GM18499 (cell line): Measurements from ENCODE around the gene ASPSCR1.

Source experiments
- ATAC-seq: cut with Tn5 transposase; IDR thresholded peaks from one replicate; pipeline ENCODE4 v1.9.1; 2021; ENCODE audit warnings: moderate number of reproducible peaks; ENCODE audit not compliant: insufficient read depth, unreplicated experiment

ASPSCR1 gene

DNA sequence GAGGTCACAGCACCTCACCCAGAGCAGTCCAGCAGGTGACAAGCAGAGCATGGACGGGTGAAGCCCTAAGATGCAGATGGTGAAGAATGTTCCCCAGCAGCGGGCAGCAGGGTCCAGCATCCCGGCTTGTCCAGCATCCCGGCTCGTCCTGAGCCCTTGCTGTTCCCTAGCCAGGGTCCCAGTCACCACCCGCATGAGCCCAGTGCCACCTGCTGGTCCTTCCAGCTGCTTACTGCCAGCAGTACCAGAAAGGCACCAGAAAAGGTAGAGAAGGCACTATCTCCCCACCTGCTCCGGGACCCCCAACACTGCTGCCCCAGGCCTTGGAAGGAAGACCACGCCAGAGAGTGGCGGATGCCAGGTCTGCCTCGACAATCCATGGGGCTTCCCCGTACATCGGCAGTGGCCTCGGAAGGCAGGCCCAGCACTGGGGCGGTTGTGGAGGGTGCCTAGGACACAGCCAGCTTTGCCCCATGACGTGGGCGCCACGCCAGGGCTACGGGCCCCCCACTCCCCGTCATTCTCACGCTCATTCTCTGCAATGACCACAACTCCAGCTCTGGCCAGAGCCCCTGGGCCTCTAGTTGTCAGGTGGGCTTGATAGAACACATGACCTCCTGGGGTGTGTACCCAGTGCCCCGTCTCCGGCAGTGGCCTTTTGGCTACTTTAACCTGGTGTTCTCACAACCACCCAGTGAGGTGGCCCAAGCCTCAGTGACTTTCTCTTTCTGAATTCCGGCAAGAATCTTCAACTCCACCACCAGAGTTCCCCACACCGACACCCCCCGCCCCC, 43.9 kb downstream of the ASPSCR1 start:
- ATAC-seq: no peak

DNA sequence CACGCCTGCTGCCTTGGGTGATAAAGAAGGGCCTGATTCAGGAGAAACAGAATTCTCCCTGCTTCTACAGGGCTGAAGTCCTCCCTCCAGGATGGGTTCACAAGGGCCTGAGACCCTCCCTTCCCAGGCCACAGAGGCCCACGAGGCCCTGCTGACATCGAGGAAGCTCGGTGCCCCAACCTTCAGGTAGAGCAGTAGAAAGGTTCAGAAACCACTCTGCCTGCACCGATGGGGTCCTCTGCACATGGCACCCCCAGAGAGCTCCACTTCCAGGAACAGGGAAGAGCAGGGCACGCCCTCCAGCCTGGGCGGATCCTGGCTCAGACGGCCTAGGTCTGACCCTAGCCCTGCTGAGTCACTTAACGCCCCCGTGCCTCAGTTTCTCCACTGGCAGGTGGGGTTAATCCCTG, 44.5 kb downstream of the ASPSCR1 start:
- no peak for ATAC-seq

DNA sequence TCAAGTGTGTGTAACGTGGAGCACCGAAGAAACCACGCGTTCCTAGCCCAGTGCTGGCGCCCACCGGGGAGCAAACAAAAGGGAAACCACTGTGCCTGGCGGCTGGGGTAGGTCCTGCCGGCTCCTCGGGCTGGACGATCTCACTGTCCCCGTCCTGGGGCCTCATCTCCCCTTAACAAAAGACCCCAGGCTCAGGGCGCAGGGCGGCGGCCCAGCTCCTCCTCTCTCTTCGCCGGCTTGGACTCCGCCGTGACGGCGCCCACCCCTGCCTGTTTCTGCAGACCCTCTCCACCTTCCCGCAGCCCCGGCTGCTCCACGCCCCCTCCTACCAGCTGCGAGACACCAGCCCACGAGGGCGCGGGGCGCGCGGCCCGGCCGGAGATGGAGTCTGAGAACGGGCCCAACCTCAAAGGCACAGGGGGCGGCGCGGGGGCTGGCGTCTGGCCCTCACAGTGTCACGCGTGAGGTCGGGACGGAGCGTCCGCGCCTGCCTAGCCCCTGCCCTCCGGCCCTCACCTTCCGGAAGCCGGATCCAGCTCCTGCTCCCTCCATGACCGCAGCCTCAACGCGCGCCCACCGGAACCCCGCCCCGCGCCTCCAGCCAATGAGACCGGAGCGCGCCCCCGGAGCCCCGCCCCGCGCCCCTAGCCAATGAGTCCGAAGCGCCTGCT, 45.0 kb downstream of the ASPSCR1 start, which contains the start of gene CENPX:
Gene CENPX, minus strand, starts transcription at position 569 of the 671 bp plus-strand sequence. Its CDS starts 17 bp downstream, at position 552.
- peak; percentile 5 for ATAC-seq

DNA sequence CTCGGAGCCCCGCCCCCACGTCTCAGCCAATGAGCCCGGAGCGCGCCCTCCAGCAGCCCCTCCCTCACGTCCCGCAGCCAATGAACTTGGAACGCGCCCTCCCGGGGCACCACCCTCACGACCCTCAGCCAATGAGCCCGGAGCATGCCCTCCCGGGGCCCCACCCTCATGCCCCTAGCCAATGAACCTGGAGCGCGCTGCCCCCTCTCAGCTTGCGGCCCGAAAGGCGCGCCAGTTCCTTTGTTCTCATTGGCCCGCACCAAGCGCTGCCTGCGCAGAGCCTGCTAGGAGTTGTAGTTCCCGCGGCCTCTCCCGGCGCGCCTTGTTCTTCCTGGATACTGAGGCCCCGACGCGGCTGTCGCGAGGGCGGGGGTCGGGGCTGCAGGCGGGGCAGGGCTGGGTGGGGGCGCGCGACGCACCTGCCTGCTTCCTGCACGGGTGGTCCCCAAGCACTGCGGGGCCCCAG, 45.6 kb downstream of the ASPSCR1 start, which contains the start of gene LRRC45:
Gene LRRC45, plus strand, starts transcription at position 325 of the 466 bp plus-strand sequence. CDS start 339 bp downstream, outside the sequence.
- ATAC-seq: peak; percentile 58

DNA sequence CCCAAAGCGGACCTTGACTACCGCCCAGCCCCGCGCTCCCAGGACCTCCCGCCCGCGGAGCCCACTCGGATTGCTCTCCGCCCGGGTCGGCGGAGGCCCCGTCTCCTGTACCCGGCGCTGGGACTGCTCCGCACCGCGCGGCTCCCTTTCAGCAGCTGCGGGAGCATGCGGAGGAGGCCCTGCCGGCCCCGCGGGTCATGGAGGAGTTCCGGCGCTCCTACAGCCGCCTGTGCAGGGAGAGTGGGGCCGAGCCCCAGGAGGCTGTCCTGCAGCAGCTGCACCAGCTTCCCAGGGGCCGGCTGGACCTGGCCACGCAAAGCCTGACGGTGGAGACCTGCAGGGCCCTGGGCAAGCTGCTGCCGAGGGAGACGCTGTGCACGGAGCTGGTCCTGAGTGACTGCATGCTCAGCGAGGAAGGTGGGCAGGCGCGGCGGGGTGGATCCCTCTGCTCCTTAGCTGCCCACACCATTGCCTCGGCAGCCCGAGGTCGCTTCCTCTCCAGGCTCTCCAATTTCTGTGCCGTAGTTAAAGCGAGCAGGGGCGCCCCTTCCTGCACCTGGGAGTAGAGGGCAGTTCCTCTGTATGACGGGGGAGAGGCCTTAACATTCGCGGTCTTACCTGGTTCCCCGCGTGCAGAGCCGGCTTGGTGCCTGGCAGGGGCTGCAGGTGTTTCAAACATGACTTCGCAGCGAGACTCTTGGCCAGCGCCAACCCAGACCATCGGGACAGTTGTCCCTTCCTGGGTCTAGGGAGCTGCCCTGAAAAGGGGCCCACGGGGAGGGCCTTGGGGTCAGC, 46.2 kb downstream of the ASPSCR1 start:
- ATAC-seq: no peak

DNA sequence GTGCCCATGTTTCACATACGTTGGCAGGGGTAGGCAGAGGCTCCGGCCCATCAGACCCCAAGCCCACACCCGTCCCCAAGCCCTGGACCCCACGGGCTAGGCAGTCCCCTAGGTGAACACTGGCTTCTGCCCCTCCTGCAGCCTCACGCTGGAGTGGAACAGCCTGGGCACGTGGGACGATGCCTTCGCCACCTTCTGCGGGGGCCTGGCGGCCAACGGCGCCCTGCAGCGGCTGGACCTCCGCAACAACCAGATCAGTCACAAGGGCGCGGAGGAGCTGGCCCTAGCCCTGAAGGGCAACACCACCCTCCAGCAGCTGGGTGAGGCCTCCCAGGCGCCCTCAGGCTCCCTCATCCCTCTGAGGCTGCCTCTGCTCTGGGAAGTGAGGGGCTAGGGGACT, 47.4 kb downstream of the ASPSCR1 start:
- no peak for ATAC-seq

DNA sequence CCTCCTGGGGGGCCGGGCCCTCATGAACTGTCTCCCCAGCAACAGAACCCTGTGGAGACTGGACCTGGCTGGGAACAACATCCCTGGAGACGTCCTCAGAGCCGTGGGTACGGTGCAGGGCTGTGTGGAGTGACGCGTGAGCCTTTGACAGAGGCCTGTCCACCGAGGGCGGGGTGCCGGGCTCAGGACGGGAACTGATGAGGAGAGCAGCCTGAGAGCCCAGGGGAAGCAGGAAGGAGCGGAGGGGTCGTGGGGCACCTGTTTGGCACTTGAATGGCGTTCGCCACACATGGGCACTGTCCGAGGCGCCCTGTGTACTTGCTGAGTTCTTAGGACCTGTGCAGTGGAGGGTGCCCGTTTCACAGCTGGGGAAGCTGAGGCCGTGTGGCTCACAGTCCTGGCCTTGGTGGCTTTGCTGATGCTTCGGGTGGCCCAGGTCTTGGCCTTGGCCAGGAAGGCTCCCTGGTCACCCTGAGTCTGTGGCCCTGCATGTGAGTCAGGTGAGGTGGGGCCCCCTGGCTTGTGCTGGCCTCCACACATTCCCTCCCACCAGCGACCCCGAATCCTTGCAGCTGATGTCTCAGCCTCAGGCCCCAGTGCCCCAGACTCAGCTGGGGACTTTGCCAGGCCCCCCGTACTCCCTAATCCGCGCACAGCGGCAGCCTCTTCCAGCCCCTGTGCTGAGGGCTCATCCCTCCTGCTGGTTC, 48.1 kb downstream of the ASPSCR1 start:
- no peak for ATAC-seq

DNA sequence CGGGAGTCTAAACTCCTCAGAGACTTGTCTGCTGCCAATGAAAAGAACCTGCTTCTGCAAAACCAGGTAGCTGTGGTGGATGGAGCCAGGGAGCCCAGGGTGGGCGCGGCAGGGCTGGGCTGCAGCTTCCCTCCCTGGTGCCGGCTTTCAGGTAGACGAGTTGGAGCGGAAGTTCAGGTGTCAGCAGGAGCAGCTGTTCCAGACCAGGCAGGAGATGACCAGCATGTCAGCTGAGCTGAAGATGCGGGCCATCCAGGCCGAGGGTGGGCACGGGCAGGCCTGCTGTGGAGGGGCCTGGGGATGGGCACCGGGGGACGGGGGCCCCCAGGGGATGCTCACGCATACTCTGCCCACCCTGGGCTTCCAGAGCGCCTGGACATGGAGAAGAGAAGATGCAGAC, 50.8 kb downstream of the ASPSCR1 start:
- no peak for ATAC-seq

DNA sequence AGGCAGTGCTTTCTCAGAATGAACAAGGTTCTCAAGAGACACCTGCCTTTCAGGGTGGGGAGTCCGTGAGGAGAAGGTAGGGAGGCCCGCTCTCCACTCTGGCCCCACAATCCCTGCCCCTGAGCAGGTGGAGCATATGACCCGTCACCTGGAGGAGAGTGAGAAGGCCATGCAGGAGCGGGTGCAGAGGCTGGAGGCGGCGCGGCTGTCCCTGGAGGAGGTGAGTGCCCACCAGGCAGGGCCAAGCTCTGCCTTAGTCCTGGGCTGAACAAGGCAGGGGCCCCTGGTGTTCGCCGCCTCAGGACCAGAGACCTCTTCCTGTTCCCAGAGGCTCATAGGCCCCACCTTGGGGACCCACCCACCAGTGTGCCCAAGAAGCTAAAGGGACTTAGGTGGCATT, 51.5 kb downstream of the ASPSCR1 start:
- ATAC-seq: no peak

DNA sequence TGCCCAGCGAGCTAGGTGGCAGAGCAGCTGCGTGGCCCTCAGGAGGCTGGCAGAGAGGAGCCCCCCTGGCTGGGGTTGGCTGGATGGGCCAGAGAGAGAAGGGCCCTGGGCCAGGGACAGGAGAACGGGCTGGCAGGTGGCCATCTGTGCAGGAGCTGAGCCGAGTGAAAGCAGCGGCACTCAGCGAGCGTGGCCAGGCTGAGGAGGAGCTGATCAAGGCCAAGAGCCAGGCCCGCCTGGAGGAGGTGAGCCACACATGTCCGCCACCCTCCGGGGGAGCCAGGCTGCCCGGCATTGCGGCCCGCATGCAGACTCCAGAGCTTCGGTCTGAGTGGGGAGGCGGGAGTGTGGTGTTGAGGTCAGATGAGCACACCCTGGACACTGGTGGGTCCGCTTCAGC, 52.0 kb downstream of the ASPSCR1 start:
- no peak for ATAC-seq

DNA sequence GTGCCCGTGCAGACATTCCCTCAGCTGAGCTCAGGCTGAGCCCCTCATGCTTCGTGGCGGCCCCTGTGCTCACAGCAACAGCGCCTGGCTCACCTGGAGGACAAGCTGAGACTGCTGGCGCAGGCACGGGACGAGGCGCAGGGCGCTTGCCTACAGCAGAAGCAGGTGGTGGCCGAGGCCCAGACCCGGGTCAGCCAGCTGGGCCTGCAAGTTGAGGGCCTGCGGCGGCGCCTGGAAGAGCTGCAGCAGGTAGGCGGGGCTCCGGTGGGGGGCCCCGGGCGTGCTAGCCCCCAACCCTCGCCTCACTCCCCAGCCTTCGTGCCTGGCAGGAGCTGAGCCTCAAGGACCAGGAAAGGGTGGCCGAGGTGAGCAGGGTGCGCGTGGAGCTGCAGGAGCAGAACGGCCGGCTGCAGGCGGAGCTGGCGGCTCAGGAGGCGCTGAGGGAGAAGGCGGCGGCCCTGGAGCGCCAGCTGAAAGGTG, 52.6 kb downstream of the ASPSCR1 start:
- no peak for ATAC-seq

DNA sequence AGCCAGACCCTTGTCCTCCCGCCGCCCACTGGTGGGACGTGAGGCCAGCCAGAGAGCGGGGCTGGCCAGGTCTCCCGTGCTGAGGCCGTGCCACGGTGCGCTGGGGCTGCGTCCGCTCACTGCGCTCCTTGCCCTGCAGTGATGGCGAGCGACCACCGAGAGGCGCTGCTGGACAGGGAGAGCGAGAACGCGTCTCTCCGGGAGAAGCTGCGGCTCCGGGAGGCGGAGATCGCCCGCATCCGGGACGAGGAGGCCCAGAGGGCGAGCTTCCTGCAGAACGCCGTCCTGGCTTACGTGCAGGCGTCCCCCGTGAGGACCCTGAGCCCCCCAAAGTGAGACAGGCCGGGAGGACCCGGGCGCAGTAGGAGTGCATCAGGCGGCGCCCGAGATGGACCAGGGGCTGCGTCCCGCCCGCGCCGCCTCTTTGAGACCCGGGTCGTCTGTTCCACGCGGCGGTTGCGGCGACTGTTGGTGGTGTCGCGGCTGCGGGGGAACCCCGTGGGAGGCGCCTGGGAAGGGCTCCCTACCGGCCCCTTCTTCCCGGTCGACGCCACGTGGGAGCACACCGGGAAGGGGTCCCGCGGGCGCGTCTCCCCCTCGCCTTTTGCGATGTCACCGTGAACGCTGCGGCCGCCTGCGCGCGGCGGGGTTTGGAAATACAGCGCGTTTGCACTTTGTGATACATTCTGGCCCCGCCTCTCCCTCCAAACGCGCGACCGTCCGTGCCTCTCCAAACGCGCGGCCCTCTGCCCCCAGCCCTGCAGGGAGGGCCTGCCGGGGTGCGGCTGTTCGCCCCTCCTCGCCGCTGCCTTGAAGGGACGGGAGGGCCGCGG, 53.3 kb downstream of the ASPSCR1 start:
- no peak for ATAC-seq

DNA sequence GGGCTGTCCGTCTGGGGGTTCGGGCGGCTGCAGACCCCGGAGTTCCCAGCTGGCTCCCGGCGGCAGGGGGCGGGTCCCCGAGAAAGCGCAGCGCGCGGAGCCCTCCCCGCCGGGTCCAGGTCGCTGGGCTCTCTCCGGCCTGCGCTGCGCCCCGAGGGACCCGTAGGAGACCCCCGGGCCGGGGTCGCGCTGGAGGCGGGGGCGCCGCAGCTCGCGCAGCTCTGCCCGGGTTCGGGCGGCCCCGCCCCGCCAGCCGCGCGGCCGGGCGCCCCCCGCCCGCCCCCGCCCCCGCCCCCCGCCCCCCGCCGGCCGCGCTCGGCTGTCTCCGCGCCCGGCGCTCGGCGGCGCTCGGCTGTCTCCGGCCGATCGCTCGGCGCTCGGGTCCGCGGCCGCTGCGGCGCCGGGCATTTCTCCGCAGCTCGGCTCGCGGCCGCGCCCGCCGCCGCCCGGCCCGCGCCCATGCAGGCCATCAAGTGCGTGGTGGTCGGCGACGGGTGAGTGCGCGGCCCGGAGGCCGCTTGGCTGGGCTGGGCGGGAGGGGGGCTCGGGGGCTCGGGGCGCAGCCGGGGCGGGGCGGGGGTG, 54.0 kb downstream of the ASPSCR1 start, which contains the start of gene RAC3:
Gene RAC3, plus strand, starts transcription at position 376 of the 582 bp plus-strand sequence. Its CDS starts 84 bp downstream, at position 460.
- no peak for ATAC-seq

DNA sequence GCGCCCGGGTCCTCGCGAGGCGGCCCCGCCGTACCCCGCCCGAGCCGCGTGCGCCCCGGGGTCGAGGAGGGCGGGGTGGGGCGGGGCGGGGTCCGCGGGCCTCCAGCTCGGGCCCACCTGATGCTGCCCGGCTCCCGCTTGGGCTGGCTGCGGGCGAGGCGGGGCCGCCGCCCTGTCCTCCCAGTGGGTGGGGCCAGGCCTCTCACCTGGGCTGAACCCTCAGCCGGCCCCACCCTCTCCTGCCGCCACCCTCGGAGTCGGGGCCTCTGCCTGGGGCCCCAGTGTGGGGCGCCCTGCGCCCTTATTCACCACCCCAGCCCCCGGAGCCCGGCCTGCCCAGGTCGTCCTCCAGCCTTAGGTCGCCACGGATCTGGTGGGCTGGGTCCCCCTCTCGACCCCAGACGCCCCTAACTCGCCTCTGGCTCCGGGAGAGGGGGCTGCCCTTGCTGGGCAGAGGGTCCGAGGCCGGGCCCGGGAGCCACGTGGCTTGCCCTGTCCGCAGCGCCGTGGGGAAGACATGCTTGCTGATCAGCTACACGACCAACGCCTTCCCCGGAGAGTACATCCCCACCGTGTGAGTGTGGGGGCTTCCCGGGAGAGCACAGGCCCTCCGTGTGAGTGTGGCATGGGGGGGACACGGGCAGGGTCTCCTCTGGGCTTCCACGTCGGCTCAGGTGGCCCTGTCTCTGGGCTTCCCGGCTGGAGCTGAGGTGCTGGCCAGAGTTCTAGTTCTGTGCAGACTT, 54.6 kb downstream of the ASPSCR1 start:
- no peak for ATAC-seq

DNA sequence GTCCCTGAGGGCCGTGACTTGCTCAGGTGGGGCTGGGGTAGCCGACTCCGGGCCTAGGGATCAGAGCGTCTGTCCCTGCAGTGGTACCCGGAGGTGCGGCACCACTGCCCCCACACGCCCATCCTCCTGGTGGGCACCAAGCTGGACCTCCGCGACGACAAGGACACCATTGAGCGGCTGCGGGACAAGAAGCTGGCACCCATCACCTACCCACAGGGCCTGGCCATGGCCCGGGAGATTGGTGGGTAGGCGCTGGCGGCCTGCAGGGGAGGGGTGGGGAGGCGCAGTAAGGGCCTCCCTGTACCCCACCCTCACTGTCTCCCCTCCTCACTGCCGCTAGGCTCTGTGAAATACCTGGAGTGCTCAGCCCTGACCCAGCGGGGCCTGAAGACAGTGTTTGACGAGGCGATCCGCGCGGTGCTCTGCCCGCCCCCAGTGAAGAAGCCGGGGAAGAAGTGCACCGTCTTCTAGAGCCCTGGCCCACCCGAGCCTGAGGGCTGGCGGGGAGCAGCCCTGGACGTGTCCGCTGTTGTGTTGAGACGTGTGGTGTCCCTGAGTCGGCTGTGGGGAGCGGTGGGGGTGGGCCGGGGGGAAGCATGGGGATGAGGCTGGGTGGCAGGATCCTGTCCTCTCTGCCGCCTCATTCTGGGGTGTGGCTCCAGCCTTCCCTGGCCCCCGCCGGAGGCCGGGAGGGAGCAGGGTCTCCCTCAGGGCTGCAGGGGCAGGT, 56.1 kb downstream of the ASPSCR1 start:
- ATAC-seq: no peak

DNA sequence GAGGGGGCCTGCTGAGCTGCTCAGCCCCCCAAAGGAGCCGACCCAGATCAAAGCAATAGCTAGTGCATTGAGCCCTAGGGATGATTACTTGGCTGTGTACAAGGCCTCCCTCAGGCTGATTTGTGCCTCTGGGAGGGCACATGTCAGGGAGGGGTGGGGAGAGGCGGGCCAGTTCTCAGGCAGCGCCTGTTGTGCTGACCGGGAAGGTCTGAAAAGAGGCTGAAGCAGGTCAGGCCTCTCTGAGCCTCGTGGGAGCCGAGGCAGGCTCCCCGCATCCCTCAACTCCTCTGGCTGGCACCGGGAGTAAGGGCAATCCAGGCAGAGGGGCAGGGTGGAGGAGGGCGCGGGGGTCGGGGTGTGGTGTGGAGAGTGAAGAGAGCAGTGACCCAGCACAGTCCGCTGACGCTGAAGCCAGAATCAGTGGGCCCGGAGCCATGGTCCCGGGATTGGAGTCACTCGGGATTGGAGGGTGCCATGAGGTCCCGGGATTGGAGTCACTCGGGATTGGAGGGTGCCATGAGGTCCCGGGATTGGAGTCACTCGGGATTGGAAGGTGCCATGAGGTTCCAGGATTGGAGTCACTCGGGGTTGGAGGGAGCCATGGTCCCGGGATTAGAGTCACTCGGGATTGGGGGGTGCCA, 57.1 kb downstream of the ASPSCR1 start:
- ATAC-seq: no peak

DNA sequence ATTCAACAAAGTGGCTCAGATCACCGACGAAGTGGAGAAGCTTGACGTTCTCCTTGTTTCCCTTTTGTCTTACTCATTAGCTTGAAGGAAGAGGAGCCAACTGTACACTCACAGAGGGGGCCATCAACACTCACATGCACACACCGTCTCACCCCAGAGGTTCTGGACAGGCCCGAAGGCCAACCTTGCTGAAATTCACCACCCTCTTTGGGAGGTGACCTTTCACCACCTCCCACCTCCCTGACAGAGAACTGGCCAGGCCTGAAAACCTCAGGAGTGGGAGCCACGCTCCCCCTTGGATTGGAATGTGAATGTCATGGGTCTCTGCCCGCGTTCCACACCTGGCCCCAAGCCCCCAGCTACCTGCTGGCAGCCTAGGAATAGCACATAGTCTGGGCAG, 58.1 kb downstream of the ASPSCR1 start:
- ATAC-seq: no peak
